Caco-2 (cell line): Measurements from ENCODE around the gene KIFAP3. TPM values are rescaled to one million over a fixed set of nuclear protein-coding genes. Genes with fewer than 3 reads are reported as not detected.

ENCODE experiments used
- BruUV-seq: library from RNA; stranded (reverse); fragments of 400-500 nt; replicated peaks from 2 replicates; lab custom pipeline; 2021; lab: Mats Ljungman, UMichigan
- CTCF ChIA-PET: fragments of 300-600 bp; sonication (Branson Sonifier 250); formaldehyde crosslinking; loops from one replicate; lab custom pipeline; 2022; ENCODE audit warnings: antibody characterized with exemption; lab: Charles Lee
- POLR2A ChIA-PET: fragments of 300-600 bp; sonication (Branson Sonifier 250); formaldehyde crosslinking; loops from one replicate; lab custom pipeline; 2022; ENCODE audit warnings: antibody characterized with exemption; lab: Charles Lee
- DNase-seq, 2 experiments: peaks; one replicate each; pipeline versions ENCODE4 v3.0.0 to v3.0.0-alpha.2; 2020 to 2022
- H3K27me3 ChIP-seq: replicated peaks from 2 replicates; pipeline ENCODE4 v1.6.0; 2011; ENCODE audit warnings: low read length; ENCODE audit not compliant: control insufficient read depth, insufficient read depth
- H3K36me3 ChIP-seq: 2 replicates; pipeline ENCODE4 v1.5.1; 2011; ENCODE audit warnings: low read length; ENCODE audit not compliant: control insufficient read depth, insufficient read depth
- H3K4me1 ChIP-seq: fragments of 250-450 bp; sonication (Bioruptor Pico); 2 replicates; pipeline ENCODE4 v1.5.1; 2020; ENCODE audit warnings: mild to moderate bottlenecking
- H3K4me3 ChIP-seq: 2 replicates; pipeline ENCODE4 v1.5.1; 2011; ENCODE audit warnings: low read depth, mild to moderate bottlenecking, control low read depth, low read length
- H3K9me3 ChIP-seq: fragments of 250-450 bp; sonication (Bioruptor Pico); 2 replicates; pipeline ENCODE4 v1.5.1; 2020; ENCODE audit warnings: mild to moderate bottlenecking, moderate library complexity
- H3K27ac Mint-ChIP-seq: one replicate; pipeline ENCODE4 v1.8.0; 2022; ENCODE audit warnings: mixed read lengths; ENCODE audit not compliant: unreplicated experiment
- H3K27me3 Mint-ChIP-seq: one replicate; pipeline ENCODE4 v1.8.0; 2022; ENCODE audit warnings: mixed read lengths; ENCODE audit not compliant: insufficient read depth, unreplicated experiment
- H3K36me3 Mint-ChIP-seq: one replicate; pipeline ENCODE4 v1.8.0; 2022; ENCODE audit warnings: mild to moderate bottlenecking, mixed read lengths; ENCODE audit not compliant: insufficient read depth, unreplicated experiment
- H3K4me1 Mint-ChIP-seq: one replicate; pipeline ENCODE4 v1.8.0; 2022; ENCODE audit warnings: low read depth, mixed read lengths; ENCODE audit not compliant: unreplicated experiment
- H3K4me3 Mint-ChIP-seq: one replicate; pipeline ENCODE4 v1.8.0; 2022; ENCODE audit warnings: mild to moderate bottlenecking, moderate library complexity, mixed read lengths; ENCODE audit not compliant: unreplicated experiment
- H3K9me3 Mint-ChIP-seq: one replicate; pipeline ENCODE4 v1.8.0; 2022; ENCODE audit warnings: mixed read lengths; ENCODE audit not compliant: unreplicated experiment
- CTCF ChIP-seq, 2 experiments: fragments of 200-600 bp in 1 of 2; IDR thresholded peaks; 1 replicate in 1 of 2; 2 replicates in 1 of 2; pipeline versions ENCODE4 v1.5.1 to v1.8.0; 2011 to 2022; ENCODE audit warnings: antibody characterized with exemption in 1 of 2, control low read depth in 1 of 2, inconsistent platforms in 1 of 2, low read depth in 1 of 2, low read length in 1 of 2, mild to moderate bottlenecking in 1 of 2, moderate library complexity in 1 of 2; ENCODE audit not compliant: insufficient read depth in 1 of 2, severe bottlenecking in 1 of 2, unreplicated experiment in 1 of 2
- intact Hi-C: fragments of 100-400 bp; cut with micrococcal nuclease; formaldehyde crosslinking; loops from one replicate; pipeline ENCODE4 v1.10.0; 2022; ENCODE audit not compliant: unreplicated experiment
- total RNA-seq: library from RNA; stranded (reverse); gene quantifications from 2 replicates; pipeline ENCODE4 v1.2.3, GENCODE V29; 2022

Gene KIFAP3
- total RNA-seq, 1 experiment from 2014 or later: 10.9 TPM

DNA sequence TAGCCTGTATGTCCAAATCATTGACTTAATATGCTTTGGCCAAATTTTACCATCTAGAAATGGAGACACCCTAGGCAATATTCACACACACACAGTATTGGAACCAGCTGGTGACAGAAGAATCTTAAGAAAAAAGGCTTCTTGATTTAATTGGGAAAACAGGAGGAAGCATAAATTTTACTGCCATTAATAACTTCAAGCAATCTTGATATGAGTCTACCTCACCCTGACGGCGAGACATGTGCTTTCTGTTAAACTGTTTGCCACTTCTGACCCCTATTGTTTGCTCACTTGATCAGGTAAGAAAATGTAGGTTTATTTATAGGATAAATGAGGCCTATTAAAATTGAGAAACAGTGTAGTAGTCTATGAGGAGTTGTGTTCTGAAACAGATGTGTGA lies 73.2 kb downstream of the KIFAP3 start:
- H3K27me3 Mint-ChIP-seq: no peaks in the 10 kb centered on the region
- H3K36me3 ChIP-seq: no peaks in the 10 kb centered on the region
- no peak overlapping the region for H3K4me3 ChIP-seq
- no peak for DNase-seq
- H3K4me1 ChIP-seq: no peaks in the 10 kb centered on the region
- ChIA-PET POLR2A (no interaction called here), CTCF (no interaction called here)
- H3K27me3 ChIP-seq: no peaks in the 10 kb centered on the region
- H3K36me3 Mint-ChIP-seq: no peaks in the 10 kb centered on the region
- no peak overlapping the region for H3K4me3 Mint-ChIP-seq
- H3K9me3 ChIP-seq: no peaks in the 10 kb centered on the region
- H3K27ac Mint-ChIP-seq: no peak overlapping the region
- no peaks in the 10 kb centered on the region for H3K9me3 Mint-ChIP-seq
- H3K4me1 Mint-ChIP-seq: no peaks in the 10 kb centered on the region
- intact Hi-C loops: no loop called here
- no peak for TF ChIP-seq CTCF (IDR thresholded peaks at IDR 0.05; ENCODE audit: insufficient read depth in 1 of 2, low read depth in 1 of 2, low read length in 1 of 2, severe bottlenecking in 1 of 2, unreplicated experiment in 1 of 2)
- no TSS peak for BruUV-seq

GRCh38 chr1:169999761-170000160 lies 74.7 kb downstream of the KIFAP3 start:
- Mint-ChIP-seq H3K36me3 (no peaks in the 10 kb centered on the region), H3K9me3 (no peaks in the 10 kb centered on the region), H3K27me3 (no peaks in the 10 kb centered on the region), H3K27ac (no peak overlapping the region), H3K4me1 (no peaks in the 10 kb centered on the region), H3K4me3 (no peak overlapping the region)
- Histone ChIP-seq H3K27me3 (no peaks in the 10 kb centered on the region), H3K4me3 (no peak overlapping the region), H3K9me3 (no peaks in the 10 kb centered on the region), H3K4me1 (no peaks in the 10 kb centered on the region), H3K36me3 (no peaks in the 10 kb centered on the region)
- intact Hi-C loops: no loop called here
- no peak for TF ChIP-seq CTCF (IDR thresholded peaks at IDR 0.05; ENCODE audit: insufficient read depth in 1 of 2, low read depth in 1 of 2, low read length in 1 of 2, severe bottlenecking in 1 of 2, unreplicated experiment in 1 of 2)
- BruUV-seq: no TSS peak
- ChIA-PET POLR2A (no interaction called here), CTCF (no interaction called here)
- no peak for DNase-seq

- Mint-ChIP-seq H3K27me3 (no peaks in the 10 kb centered on the region), H3K27ac (no peak overlapping the region), H3K36me3 (no peaks in the 10 kb centered on the region), H3K4me1 (no peaks in the 10 kb centered on the region), H3K9me3 (no peaks in the 10 kb centered on the region), H3K4me3 (no peak overlapping the region)
- CTCF ChIA-PET: no interaction called here
- no peak for TF ChIP-seq CTCF (IDR thresholded peaks at IDR 0.05; ENCODE audit: insufficient read depth in 1 of 2, low read depth in 1 of 2, low read length in 1 of 2, severe bottlenecking in 1 of 2, unreplicated experiment in 1 of 2)
- POLR2A ChIA-PET: interaction anchor here (0.6 kb wide), 1 partner anchor 439 kb away, joined by 4 read pairs; no protein-coding TSS in a partner anchor
- intact Hi-C loops: no loop called here
- Histone ChIP-seq H3K4me1 (no peaks in the 10 kb centered on the region), H3K36me3 (no peaks in the 10 kb centered on the region), H3K4me3 (no peak overlapping the region), H3K27me3 (no peaks in the 10 kb centered on the region), H3K9me3 (no peaks in the 10 kb centered on the region)
- no TSS peak for BruUV-seq
- DNase-seq: no peak
Observed at GRCh38 chr1:169999331-169999741, 75.2 kb downstream of the KIFAP3 start.
